Measurements from ENCODE around the gene MED14.
A peak's percentile ranks its signal among the peaks of the same experiment; 100 is the strongest.
"Not testable (repeated sequence)": the region's sequence is repeated elsewhere in the genome, so short reads cannot be mapped to it uniquely, and the experiment has no call there.

Gene MED14

GRCh38 chrX:40735325-40736169, at the start of gene MED14:
Gene MED14, minus strand, starts transcription at chrX:40735542. Its CDS starts 130 bp downstream, at chrX:40735412.
- DNase-seq: peak; percentile 94

DNA sequence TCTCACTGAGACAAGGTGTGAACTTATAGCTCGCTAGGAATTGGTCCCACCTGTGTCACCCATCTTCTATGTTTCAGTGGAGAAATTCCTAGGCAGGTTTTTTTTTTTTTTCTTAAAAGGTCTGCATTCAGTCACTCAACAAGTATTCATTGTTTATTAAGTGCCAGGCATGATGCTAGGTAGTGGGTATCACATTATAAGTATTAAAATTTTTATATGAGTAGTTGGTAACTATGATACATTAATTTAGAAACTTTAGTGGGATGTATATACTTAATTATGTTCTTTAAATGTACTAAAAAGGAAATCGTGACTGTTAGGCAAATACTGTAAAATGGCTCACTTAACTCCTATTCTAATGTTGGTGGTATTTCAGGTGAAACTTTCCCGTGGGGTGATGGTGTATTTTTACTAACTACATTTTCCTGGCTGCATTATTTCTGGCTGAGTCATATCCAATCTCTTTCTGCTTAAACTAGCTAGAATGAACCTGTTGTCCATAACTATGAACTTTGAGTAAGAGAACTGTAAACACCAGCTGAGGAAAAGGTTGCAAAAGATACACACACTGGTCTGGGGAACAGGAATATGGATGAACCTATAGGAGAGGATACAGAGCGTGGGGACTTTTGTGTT, 49.3 kb upstream of the MED14 start:
- DNase-seq: no peak

GRCh38 chrX:40782644-40783259, 47.4 kb upstream of the MED14 start:
- DNase-seq: not testable (repeated sequence)

GRCh38 chrX:40780951-40781350, 45.6 kb upstream of the MED14 start:
- no peak for DNase-seq

DNA sequence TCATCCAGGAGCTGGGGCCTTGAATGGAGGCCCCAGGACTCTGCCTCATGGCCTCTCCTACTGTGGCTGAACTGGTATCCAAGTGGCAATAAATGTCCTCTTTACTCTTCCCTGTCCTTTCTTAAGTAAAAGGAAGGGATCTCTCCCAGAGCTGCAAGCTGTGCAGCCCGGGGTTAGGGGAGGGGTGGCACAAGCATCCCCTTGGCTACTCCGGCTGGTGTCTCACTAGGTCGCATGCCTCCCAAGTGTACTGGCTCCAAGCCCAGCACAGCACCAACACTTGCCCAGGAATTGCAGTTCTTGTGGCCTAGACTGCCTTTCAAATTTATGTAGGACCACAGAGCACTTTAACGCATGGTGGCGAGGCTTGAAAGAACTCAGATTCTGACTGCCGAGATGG, 44.7 kb upstream of the MED14 start:
- DNase-seq: no peak

DNA sequence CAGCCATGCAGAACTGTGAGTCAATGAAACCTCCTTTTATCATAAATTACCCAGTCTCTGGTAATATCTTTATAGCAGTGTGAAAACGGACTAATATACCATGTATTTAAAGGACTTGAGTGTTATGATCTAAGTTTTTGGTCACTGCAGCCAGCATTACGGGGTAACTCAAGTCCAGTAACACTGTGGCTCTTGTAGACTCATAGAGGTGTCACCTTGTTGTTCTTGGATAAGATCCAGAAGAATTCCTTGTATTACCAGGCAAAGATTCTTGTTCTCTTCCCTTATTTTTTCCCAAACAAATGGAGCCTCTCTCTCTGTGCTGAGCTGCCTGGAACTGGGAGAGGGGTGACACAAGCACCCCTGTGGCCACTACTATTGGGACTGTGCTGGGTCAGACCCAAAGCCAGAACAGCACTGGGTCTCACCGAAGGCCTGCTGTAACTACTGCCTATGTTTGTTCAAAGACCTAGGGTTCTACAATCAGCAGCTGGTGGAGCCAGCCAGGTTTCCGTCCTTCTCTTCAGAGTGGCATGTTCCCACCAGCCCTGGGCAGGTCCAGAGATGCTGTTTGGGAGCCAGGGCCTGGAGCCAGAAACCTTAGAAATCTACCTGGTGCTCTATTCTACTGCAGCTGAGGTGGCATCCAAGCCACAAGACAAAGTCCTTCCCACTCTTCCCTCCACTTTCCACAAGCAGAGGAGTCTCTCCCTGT, 43.7 kb upstream of the MED14 start:
- no peak for DNase-seq

DNA sequence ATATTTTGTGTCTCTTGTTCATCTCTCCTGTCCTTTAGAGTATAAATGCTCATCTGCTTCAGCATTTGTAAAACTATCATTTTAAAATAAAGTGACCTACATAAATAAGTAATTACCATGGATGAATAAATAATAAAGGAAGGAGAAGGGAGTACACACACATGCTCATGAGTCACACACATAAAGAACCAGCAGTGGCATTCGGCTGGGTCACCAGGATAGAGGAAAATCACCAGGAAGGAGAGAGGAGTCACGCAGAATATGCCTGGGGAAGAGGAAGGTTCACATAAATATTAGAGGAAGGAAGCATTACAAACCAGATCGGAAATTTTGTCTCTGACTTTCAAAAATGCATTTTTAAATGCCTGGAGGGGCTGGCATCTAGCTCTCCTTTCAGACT, 38.5 kb upstream of the MED14 start:
- DNase-seq: no peak

- DNase-seq: no peak
Observed at GRCh38 chrX:40773188-40773587, 37.8 kb upstream of the MED14 start.

DNA sequence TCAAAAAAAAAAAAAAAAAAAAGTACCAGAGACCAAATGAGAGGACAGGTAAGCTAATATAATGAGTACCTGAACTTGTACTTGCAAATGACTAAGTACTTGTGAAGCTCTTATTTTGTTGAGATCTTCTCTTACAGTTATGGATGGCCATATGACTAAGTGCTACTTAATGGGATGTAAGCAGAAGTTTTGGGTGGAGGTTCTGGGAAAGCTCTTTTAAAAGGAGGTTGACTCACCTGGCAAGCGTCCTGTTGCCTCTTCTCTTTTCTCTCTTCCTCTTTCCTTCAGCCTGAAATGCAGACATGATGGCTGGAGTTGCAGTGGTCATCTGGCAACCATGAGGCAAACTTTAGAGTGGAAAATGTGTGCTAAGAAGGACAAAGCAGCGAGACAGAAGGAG, 36.9 kb upstream of the MED14 start:
- no peak for DNase-seq

GRCh38 chrX:40761762-40762161, 26.4 kb upstream of the MED14 start:
- no peak for DNase-seq

DNA sequence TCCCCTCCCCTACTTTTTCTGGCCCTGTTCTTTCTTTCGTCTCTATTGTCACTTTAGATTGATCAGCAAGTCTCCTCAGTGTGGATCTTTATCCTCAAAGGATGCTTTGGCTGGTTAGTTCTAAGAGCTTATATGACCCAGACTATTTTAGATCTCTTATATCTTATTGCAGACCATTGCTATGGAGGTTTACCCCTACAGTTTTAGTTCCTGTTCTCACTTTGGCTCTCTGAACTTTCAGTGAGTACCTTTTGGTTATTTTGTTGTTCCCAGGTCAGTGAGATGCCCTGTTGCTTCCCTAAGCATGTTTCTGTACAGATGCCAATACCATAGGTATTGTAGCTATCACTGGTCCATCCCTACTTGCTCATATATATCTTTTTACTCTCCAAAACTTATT, 24.0 kb upstream of the MED14 start:
- no peak for DNase-seq

- no peak for DNase-seq
Observed at GRCh38 chrX:40757058-40757457, 21.7 kb upstream of the MED14 start.

- DNase-seq: no peak
Observed at GRCh38 chrX:40755291-40756249, 20.2 kb upstream of the MED14 start.

- no peak for DNase-seq
Observed at GRCh38 chrX:40749681-40750494, 14.5 kb upstream of the MED14 start.

DNA sequence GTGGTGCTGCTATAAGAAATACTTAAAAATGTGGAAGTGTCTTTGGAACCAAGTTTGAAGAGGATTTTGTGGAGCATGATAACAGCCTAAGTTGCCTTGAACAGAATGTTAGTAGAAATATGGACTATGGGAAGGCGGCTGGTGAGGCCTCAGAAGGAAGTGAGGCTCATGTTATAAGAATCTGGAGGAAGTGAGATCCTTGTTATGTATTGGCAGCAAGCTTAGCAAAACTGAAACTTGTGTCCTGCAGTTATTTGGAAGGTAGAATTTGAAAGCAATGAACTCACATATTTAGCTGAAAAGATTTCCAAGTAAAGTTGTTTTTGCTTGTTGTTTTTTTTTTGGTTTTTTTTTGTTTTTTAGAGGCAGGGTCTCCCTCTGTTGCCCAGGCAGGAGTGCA, 13.6 kb upstream of the MED14 start:
- no peak for DNase-seq

DNA sequence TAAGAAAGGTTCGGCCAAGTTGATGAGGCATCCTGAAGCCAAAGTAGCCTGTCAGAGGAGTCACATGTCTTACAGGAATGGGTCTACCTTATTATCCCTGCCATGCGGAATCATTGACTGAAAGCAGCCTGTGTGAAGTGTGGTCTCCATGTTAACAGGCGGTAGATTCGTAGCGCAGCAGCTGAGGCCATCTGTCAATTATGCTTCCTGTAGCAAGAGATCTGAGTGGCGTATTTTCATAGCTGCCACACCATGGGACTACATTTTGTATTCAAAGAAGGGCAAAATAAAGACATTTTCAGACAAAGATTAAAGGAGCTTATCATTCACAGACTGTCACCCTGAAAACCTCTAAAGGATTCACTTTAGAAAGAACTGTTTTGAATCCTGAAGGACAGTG, 11.2 kb upstream of the MED14 start:
- DNase-seq: no peak

DNA sequence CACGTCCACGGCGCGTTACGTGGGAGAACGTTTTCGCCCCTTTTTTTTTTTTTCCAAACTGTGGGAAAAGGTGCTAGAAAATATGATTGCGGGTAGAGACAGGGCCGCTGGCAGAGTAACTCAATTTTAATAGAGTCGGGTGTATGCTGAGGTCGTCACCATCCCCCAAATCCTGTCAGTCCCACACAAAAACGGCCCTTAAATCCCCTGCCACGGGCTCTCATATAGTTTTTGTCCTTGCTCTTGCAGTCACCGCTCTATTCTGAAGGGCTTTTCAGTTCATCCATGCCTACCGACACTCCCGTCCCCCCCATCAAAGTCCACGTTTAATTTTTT, 796 bp upstream of the MED14 start:
- DNase-seq: no peak

DNA sequence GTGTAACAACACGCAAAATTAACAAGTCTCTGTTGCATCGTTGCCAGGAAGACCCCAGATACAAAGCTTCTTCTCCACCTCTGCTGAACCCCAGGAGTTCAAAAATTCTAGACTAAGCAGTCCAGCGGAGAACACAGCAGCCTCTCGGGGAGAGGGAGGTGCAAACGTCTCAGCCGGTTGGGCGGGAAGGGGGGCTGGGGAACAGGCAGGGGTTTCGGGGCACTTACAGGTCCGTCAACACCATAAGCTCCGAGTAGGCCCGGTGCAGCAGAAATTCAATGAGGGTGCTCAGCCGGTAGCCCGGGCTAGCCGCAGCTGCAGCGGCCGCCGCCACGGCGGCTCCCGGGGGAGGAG, 394 bp downstream of the MED14 start:
- peak; percentile 53 for DNase-seq

GRCh38 chrX:40733706-40734105, 1.6 kb downstream of the MED14 start:
- DNase-seq: no peak

DNA sequence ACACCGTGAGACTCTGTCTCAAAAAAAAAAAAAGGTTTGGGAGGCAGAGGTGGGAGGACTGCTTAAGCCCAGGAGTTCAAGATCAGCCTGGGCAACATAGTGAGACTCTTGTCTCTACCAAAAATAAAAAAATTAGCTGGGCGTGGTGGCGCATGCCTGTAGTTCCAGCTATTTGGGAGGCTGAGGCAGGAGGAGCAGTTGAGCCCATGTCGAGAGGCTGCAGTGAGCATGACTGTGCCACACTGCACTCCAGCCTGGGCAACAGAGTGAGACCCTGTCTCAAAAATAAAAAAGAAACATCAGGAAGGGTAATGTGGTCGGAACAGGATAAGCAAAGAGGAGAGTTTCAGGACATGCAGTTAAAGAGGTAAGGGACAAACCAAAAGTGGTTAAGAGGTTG, 2.8 kb downstream of the MED14 start:
- not testable (repeated sequence) for DNase-seq
